Measurements from ENCODE around the gene FSIP1. TPM values are rescaled to one million over a fixed set of nuclear protein-coding genes. Genes with fewer than 3 reads are reported as not detected.

Gene FSIP1
- total RNA-seq, 4 donors from 2014 or later: 0.17 TPM; not detected in 3

- no peak for DNase-seq (ENCODE audit: low spot score in 2 of 2)
- TF ChIP-seq POLR2A (IDR thresholded peaks at IDR 0.05) (no peak), CTCF (IDR thresholded peaks at IDR 0.05) (no peak)
- no peak overlapping the region for H3K4me3 ChIP-seq (ENCODE audit: low read depth, poor library complexity, severe bottlenecking)
- 88 to 92% methylated on average over 2 of the region's 2 CpGs for WGBS, 2 donors
- intact Hi-C loops (cut with DNase I; ENCODE audit: low total_unique reads): no loop called here
Observed at GRCh38 chr15:39591896-39592315, 190.7 kb downstream of the FSIP1 start.

- no peak for TF ChIP-seq POLR2A (IDR thresholded peaks at IDR 0.05)
- TF ChIP-seq CTCF (IDR thresholded peaks at IDR 0.05): no peak
- no peak for DNase-seq (ENCODE audit: low spot score in 2 of 2)
- intact Hi-C loops (cut with DNase I; ENCODE audit: low total_unique reads): no loop called here
- 91 to 92% methylated on average over 11 of the region's 11 CpGs for WGBS, 2 donors
- no peak overlapping the region for H3K4me3 ChIP-seq (ENCODE audit: low read depth, poor library complexity, severe bottlenecking)
Observed at GRCh38 chr15:39591141-39591895, 191.3 kb downstream of the FSIP1 start.

- WGBS, 2 donors: 92 to 94% methylated on average over 13 of the region's 13 CpGs
- no peak for TF ChIP-seq CTCF (IDR thresholded peaks at IDR 0.05)
- no peak for TF ChIP-seq POLR2A (IDR thresholded peaks at IDR 0.05)
- no peak for DNase-seq (ENCODE audit: low spot score in 2 of 2)
- intact Hi-C loops (cut with DNase I; ENCODE audit: low total_unique reads): no loop called here
- no peak overlapping the region for H3K4me3 ChIP-seq (ENCODE audit: low read depth, poor library complexity, severe bottlenecking)
Observed at GRCh38 chr15:39589815-39590644, 192.6 kb downstream of the FSIP1 start.

GRCh38 chr15:39589193-39589814 lies 193.3 kb downstream of the FSIP1 start:
- H3K4me3 ChIP-seq (ENCODE audit: low read depth, poor library complexity, severe bottlenecking): no peak overlapping the region
- no peak for DNase-seq (ENCODE audit: low spot score in 2 of 2)
- WGBS, 2 donors: 91 to 92% methylated on average over 14 of the region's 14 CpGs
- TF ChIP-seq POLR2A (IDR thresholded peaks at IDR 0.05) (no peak), CTCF (IDR thresholded peaks at IDR 0.05) (no peak)
- intact Hi-C loops (cut with DNase I; ENCODE audit: low total_unique reads): no loop called here

- DNase-seq (ENCODE audit: low spot score in 2 of 2): no peak
- 93 to 94% methylated on average over 13 of the region's 13 CpGs for WGBS, 2 donors
- H3K4me3 ChIP-seq (ENCODE audit: low read depth, poor library complexity, severe bottlenecking): no peak overlapping the region
- intact Hi-C loops (cut with DNase I; ENCODE audit: low total_unique reads): no loop called here
- TF ChIP-seq CTCF (IDR thresholded peaks at IDR 0.05) (no peak), POLR2A (IDR thresholded peaks at IDR 0.05) (no peak)
Observed at GRCh38 chr15:39588531-39589192, 194.0 kb downstream of the FSIP1 start.

Data from lower leg skin (tissue), 4 donors.